HUES64 (cell line): ENCODE measurements around the gene EPN1.
"Not testable (repeated sequence)": the region's sequence is repeated elsewhere in the genome, so short reads cannot be mapped to it uniquely, and the experiment has no call there.

Experiments
- H3K27ac ChIP-seq: 2 replicates; pipeline ENCODE4 v1.7.0; 2013; ENCODE audit warnings: low read depth, low read length, inconsistent platforms
- H3K27me3 ChIP-seq: 2 replicates; pipeline ENCODE4 v1.6.1; 2013; ENCODE audit warnings: mild to moderate bottlenecking, low read length; ENCODE audit not compliant: insufficient read depth
- H3K36me3 ChIP-seq: 2 replicates; pipeline ENCODE4 v1.6.1; 2013; ENCODE audit warnings: mild to moderate bottlenecking, low read length; ENCODE audit not compliant: insufficient read depth
- H3K4me1 ChIP-seq: 2 replicates; pipeline ENCODE4 v1.6.1; 2013; ENCODE audit warnings: mild to moderate bottlenecking, low read length, moderate library complexity; ENCODE audit not compliant: insufficient read depth
- H3K4me3 ChIP-seq: 2 replicates; pipeline ENCODE4 v1.5.1; 2013; ENCODE audit warnings: mild to moderate bottlenecking, low read length, moderate library complexity
- H3K9ac ChIP-seq: 2 replicates; pipeline ENCODE4 v1.6.1; 2013; ENCODE audit warnings: mild to moderate bottlenecking, low read depth, low read length
- H3K9me3 ChIP-seq: 2 replicates; pipeline ENCODE4 v1.6.1; 2013; ENCODE audit warnings: low read depth, low read length; ENCODE audit not compliant: insufficient read depth
- WGBS: fragments of 150-250, 120-280 bp; methylation state at CpG from one replicate; pipeline ENCODE4 v1.1.7; 2013; ENCODE audit warnings: missing lambda C conversion rate; 5-methylcytosine and 5-hydroxymethylcytosine counted together

EPN1 gene

GRCh38 chr19:55716531-55716930 lies 41.5 kb downstream of the EPN1 start:
- no peaks in the 10 kb centered on the region for H3K36me3 ChIP-seq
- WGBS: 88% methylated on average over 15 of the region's 15 CpGs

GRCh38 chr19:55717251-55717650 lies 42.2 kb downstream of the EPN1 start:
- WGBS: 87% methylated on average over 11 of the region's 11 CpGs
- H3K9ac ChIP-seq: no peak overlapping the region

More at GRCh38 chr19:55716531-55716930, 41.5 kb downstream of the EPN1 start:
- Histone ChIP-seq H3K4me3 (no peak overlapping the region), H3K27me3 (no peaks in the 10 kb centered on the region), H3K4me1 (no peaks in the 10 kb centered on the region), H3K27ac (no peak overlapping the region), H3K9ac (no peak overlapping the region), H3K9me3 (peaks cover 88% of the 10 kb centered on the region)

GRCh38 chr19:55717879-55718711 lies 43.1 kb downstream of the EPN1 start:
- H3K9ac ChIP-seq, H3K27ac ChIP-seq, H3K27me3 ChIP-seq, H3K4me1 ChIP-seq, H3K4me3 ChIP-seq, H3K36me3 ChIP-seq: not testable (repeated sequence)
- peaks cover 85% of the 10 kb centered on the region for H3K9me3 ChIP-seq
- WGBS: 82% methylated on average over 13 of the region's 13 CpGs

More at GRCh38 chr19:55717251-55717650, 42.2 kb downstream of the EPN1 start:
- Histone ChIP-seq H3K4me3 (no peak overlapping the region), H3K27me3 (no peaks in the 10 kb centered on the region), H3K4me1 (no peaks in the 10 kb centered on the region), H3K36me3 (no peaks in the 10 kb centered on the region), H3K27ac (no peak overlapping the region), H3K9me3 (peaks cover 86% of the 10 kb centered on the region)

GRCh38 chr19:55720214-55720746 lies 45.3 kb downstream of the EPN1 start:
- H3K27me3 ChIP-seq: no peaks in the 10 kb centered on the region
- no peak overlapping the region for H3K4me3 ChIP-seq
- no peak overlapping the region for H3K9ac ChIP-seq
- no peak overlapping the region for H3K27ac ChIP-seq
- H3K36me3 ChIP-seq: no peaks in the 10 kb centered on the region
- H3K4me1 ChIP-seq: no peaks in the 10 kb centered on the region
- H3K9me3 ChIP-seq: peaks cover 87% of the 10 kb centered on the region
- WGBS: 61% methylated on average over 5 of the region's 5 CpGs

- Histone ChIP-seq H3K4me3 (no peak overlapping the region), H3K9ac (no peak overlapping the region), H3K36me3 (no peaks in the 10 kb centered on the region), H3K9me3 (peaks cover 87% of the 10 kb centered on the region), H3K27ac (no peak overlapping the region), H3K27me3 (no peaks in the 10 kb centered on the region), H3K4me1 (no peaks in the 10 kb centered on the region)
- 85% methylated on average over 2 of the region's 3 CpGs for WGBS
These were observed 45.8 kb downstream of the EPN1 start for GRCh38 chr19:55720801-55721200.

- no peak overlapping the region for H3K27ac ChIP-seq
- no peak overlapping the region for H3K4me3 ChIP-seq
- H3K4me1 ChIP-seq: no peaks in the 10 kb centered on the region
- H3K27me3 ChIP-seq: no peaks in the 10 kb centered on the region
- WGBS: 82% methylated on average over 8 of the region's 8 CpGs
- H3K9me3 ChIP-seq: peaks cover 87% of the 10 kb centered on the region
- no peaks in the 10 kb centered on the region for H3K36me3 ChIP-seq
- H3K9ac ChIP-seq: no peak overlapping the region
These were observed 48.5 kb downstream of the EPN1 start for GRCh38 chr19:55723491-55723890.

- H3K36me3 ChIP-seq, H3K27me3 ChIP-seq: not testable (repeated sequence)
- 65% methylated on average over 2 of the region's 2 CpGs for WGBS
These were observed 55.4 kb downstream of the EPN1 start for GRCh38 chr19:55730378-55730777.

GRCh38 chr19:55738302-55738701 lies 63.3 kb downstream of the EPN1 start, which contains the start of gene NLRP9:
Gene NLRP9, minus strand, starts transcription at chr19:55738402. Its CDS starts 28 bp downstream, at chr19:55738374.
- Histone ChIP-seq H3K27ac (no peak within 1 kb of the TSS), H3K36me3 (no peaks in the 10 kb centered on the region), H3K27me3 (no peaks in the 10 kb centered on the region), H3K4me3 (no peak within 1 kb of the TSS), H3K9me3 (peaks cover 70% of the 10 kb centered on the region), H3K9ac (no peak within 1 kb of the TSS), H3K4me1 (no peaks in the 10 kb centered on the region)
- WGBS: 92% methylated on average over 3 of the region's 3 CpGs

More at GRCh38 chr19:55730378-55730777, 55.4 kb downstream of the EPN1 start:
- H3K9ac ChIP-seq, H3K4me1 ChIP-seq, H3K4me3 ChIP-seq, H3K27ac ChIP-seq: not testable (repeated sequence)
- H3K9me3 ChIP-seq: peaks cover 81% of the 10 kb centered on the region

- Histone ChIP-seq H3K9ac (no peak overlapping the region), H3K4me1 (no peaks in the 10 kb centered on the region), H3K27me3 (no peaks in the 10 kb centered on the region), H3K27ac (no peak overlapping the region), H3K4me3 (no peak overlapping the region), H3K9me3 (peaks cover 93% of the 10 kb centered on the region), H3K36me3 (no peaks in the 10 kb centered on the region)
- 80% methylated on average over 6 of the region's 6 CpGs for WGBS
These were observed 75.7 kb downstream of the EPN1 start for GRCh38 chr19:55750715-55751114.

- Histone ChIP-seq H3K27ac (no peak overlapping the region), H3K9ac (no peak overlapping the region), H3K9me3 (peaks cover 85% of the 10 kb centered on the region), H3K4me3 (no peak overlapping the region), H3K36me3 (no peaks in the 10 kb centered on the region), H3K27me3 (no peaks in the 10 kb centered on the region), H3K4me1 (no peaks in the 10 kb centered on the region)
- WGBS: 54% methylated on average over 2 of the region's 3 CpGs
These were observed 78.4 kb downstream of the EPN1 start for GRCh38 chr19:55753401-55753800.

GRCh38 chr19:55756808-55757207 lies 81.8 kb downstream of the EPN1 start:
- not testable (repeated sequence) for H3K27me3 ChIP-seq, H3K27ac ChIP-seq, H3K4me1 ChIP-seq, H3K9ac ChIP-seq, H3K36me3 ChIP-seq, H3K4me3 ChIP-seq
- H3K9me3 ChIP-seq: peaks cover 79% of the 10 kb centered on the region
- 67% methylated on average over 4 of the region's 4 CpGs for WGBS
